ENCODE data around the gene MIER3.

MIER3 gene

GRCh38 chr5:56919942-56920662, 31.8 kb downstream of the MIER3 start:
- Histone ChIP-seq H3K9me3 (no peaks in the 10 kb centered on the region), H3K4me3 (ENCODE audit: low read depth in 1 of 2, low read length in 1 of 2) (no peak overlapping the region), H3K4me1 (ENCODE audit: control insufficient read depth in 1 of 2, insufficient read depth in 1 of 2, low read depth in 1 of 2, low read length in 1 of 2) (no peaks in the 10 kb centered on the region), H3K36me3 (peaks cover 27% of the 10 kb centered on the region), H3K27me3 (no peaks in the 10 kb centered on the region), H3K27ac (no peak overlapping the region)
- TF ChIP-seq CTCF (IDR thresholded peaks at IDR 0.05) = no peak

- Histone ChIP-seq H3K27ac (no peak overlapping the region), H3K9me3 (no peaks in the 10 kb centered on the region), H3K36me3 (peaks cover 13% of the 10 kb centered on the region), H3K4me1 (ENCODE audit: control insufficient read depth in 1 of 2, insufficient read depth in 1 of 2, low read depth in 1 of 2, low read length in 1 of 2) (no peaks in the 10 kb centered on the region), H3K27me3 (no peaks in the 10 kb centered on the region), H3K4me3 (ENCODE audit: low read depth in 1 of 2, low read length in 1 of 2) (no peak overlapping the region)
- no peak for TF ChIP-seq CTCF (IDR thresholded peaks at IDR 0.05)
Measured at GRCh38 chr5:56918054-56918453, 33.9 kb downstream of the MIER3 start.

- peaks cover 8% of the 10 kb centered on the region for H3K36me3 ChIP-seq
- H3K4me1 ChIP-seq (ENCODE audit: control insufficient read depth in 1 of 2, insufficient read depth in 1 of 2, low read depth in 1 of 2, low read length in 1 of 2) = no peaks in the 10 kb centered on the region
- TF ChIP-seq CTCF (IDR thresholded peaks at IDR 0.05) = no peak
- H3K27me3 ChIP-seq = no peaks in the 10 kb centered on the region
- no peaks in the 10 kb centered on the region for H3K9me3 ChIP-seq
- no peak overlapping the region for H3K4me3 ChIP-seq (ENCODE audit: low read depth in 1 of 2, low read length in 1 of 2)
- H3K27ac ChIP-seq = no peak overlapping the region
Measured at GRCh38 chr5:56917534-56917933, 34.4 kb downstream of the MIER3 start.

GRCh38 chr5:56914678-56915077, 37.2 kb downstream of the MIER3 start:
- TF ChIP-seq CTCF (IDR thresholded peaks at IDR 0.05) = no peak
- Histone ChIP-seq H3K27me3 (no peaks in the 10 kb centered on the region), H3K27ac (no peak overlapping the region), H3K36me3 (no peaks in the 10 kb centered on the region), H3K9me3 (no peaks in the 10 kb centered on the region), H3K4me1 (ENCODE audit: control insufficient read depth in 1 of 2, insufficient read depth in 1 of 2, low read depth in 1 of 2, low read length in 1 of 2) (peaks cover 10 to 14% of the 10 kb centered on the region in 2 experiments), H3K4me3 (ENCODE audit: low read depth in 1 of 2, low read length in 1 of 2) (no peak overlapping the region)

- Histone ChIP-seq H3K9me3 (no peaks in the 10 kb centered on the region), H3K27me3 (no peaks in the 10 kb centered on the region), H3K27ac (no peak overlapping the region), H3K4me1 (ENCODE audit: control insufficient read depth in 1 of 2, insufficient read depth in 1 of 2, low read depth in 1 of 2, low read length in 1 of 2) (peaks cover 14 to 21% of the 10 kb centered on the region in 2 experiments), H3K4me3 (ENCODE audit: low read depth in 1 of 2, low read length in 1 of 2) (no peak overlapping the region), H3K36me3 (no peaks in the 10 kb centered on the region)
- TF ChIP-seq CTCF (IDR thresholded peaks at IDR 0.05) = no peak
Measured at GRCh38 chr5:56913766-56914165, 38.2 kb downstream of the MIER3 start.

Data from neutrophil (primary cell).